HL-60 (cell line): Measurements from ENCODE around the gene GNG3.

Experiments used
- CTCF ChIP-seq: IDR thresholded peaks from one replicate; pipeline ENCODE4 v1.5.1; 2011; ENCODE audit warnings: low read length, control low read depth, inconsistent platforms; ENCODE audit not compliant: insufficient read depth
- GABPA ChIP-seq: IDR thresholded peaks from 2 replicates; pipeline ENCODE4 v1.6.1; 2012; ENCODE audit warnings: low read depth
- POLR2AphosphoS5 ChIP-seq: IDR thresholded peaks from 2 replicates; pipeline ENCODE4 v1.6.1; 2012; ENCODE audit warnings: low read depth
- REST ChIP-seq: IDR thresholded peaks from 2 replicates; pipeline ENCODE4 v1.6.1; 2012; ENCODE audit warnings: low read depth; ENCODE audit not compliant: insufficient replicate concordance
- SPI1 ChIP-seq: IDR thresholded peaks from 2 replicates; pipeline ENCODE4 v1.6.1; 2012; ENCODE audit warnings: low read depth, mild to moderate bottlenecking, borderline replicate concordance

- no peak for TF ChIP-seq CTCF
- peak; percentile 74; the same call in 1 of the 2 replicates for TF ChIP-seq POLR2AphosphoS5
- TF ChIP-seq REST = peak; percentile 36
- peak; percentile 94 for TF ChIP-seq SPI1
- peak; percentile 84 for TF ChIP-seq GABPA
Observed at GRCh38 chr11:62678770-62679696, 28.4 kb upstream of the GNG3 start, which contains the start of gene UBXN1.
